ENCODE results near the gene VTI1A. TPM values are rescaled to one million over a fixed set of nuclear protein-coding genes. Genes with fewer than 3 reads are reported as not detected.

VTI1A gene
- total RNA-seq, 1 donor from 2014 or later = 34.6 TPM

GRCh38 chr10:112680586-112680985, 233.6 kb downstream of the VTI1A start:
- H3K27ac Mint-ChIP-seq = no peak overlapping the region
- H3K4me1 Mint-ChIP-seq = peaks cover 30% of the 10 kb centered on the region
- no peaks in the 10 kb centered on the region for H3K9me3 Mint-ChIP-seq
- DNase-seq (ENCODE audit: low spot score in 2 of 2, unreplicated experiment in 2 of 2) = no peak
- no peak for TF ChIP-seq CTCF (IDR thresholded peaks at IDR 0.05; ENCODE audit: unreplicated experiment)
- H3K36me3 Mint-ChIP-seq = no peaks in the 10 kb centered on the region
- no peaks in the 10 kb centered on the region for H3K27me3 Mint-ChIP-seq (ENCODE audit: low read depth)
- no peak overlapping the region for H3K4me3 Mint-ChIP-seq

GRCh38 chr10:112687647-112688046, 240.6 kb downstream of the VTI1A start:
- H3K9me3 Mint-ChIP-seq = no peaks in the 10 kb centered on the region

GRCh38 chr10:112689327-112690072, 242.5 kb downstream of the VTI1A start:
- peak; percentile 27 for TF ChIP-seq CTCF (IDR thresholded peaks at IDR 0.05; ENCODE audit: unreplicated experiment)

More at GRCh38 chr10:112687647-112688046, 240.6 kb downstream of the VTI1A start:
- Mint-ChIP-seq H3K27ac (no peak overlapping the region), H3K36me3 (no peaks in the 10 kb centered on the region), H3K4me1 (peaks cover 14% of the 10 kb centered on the region), H3K27me3 (ENCODE audit: low read depth) (no peaks in the 10 kb centered on the region), H3K4me3 (no peak overlapping the region)
- no peak for DNase-seq (ENCODE audit: low spot score in 2 of 2, unreplicated experiment in 2 of 2)
- TF ChIP-seq CTCF (IDR thresholded peaks at IDR 0.05; ENCODE audit: unreplicated experiment) = no peak

GRCh38 chr10:112695539-112695938, 248.5 kb downstream of the VTI1A start:
- H3K4me3 Mint-ChIP-seq = no peak overlapping the region
- H3K4me1 Mint-ChIP-seq = peaks cover 20% of the 10 kb centered on the region
- no peak overlapping the region for H3K27ac Mint-ChIP-seq

More at GRCh38 chr10:112689327-112690072, 242.5 kb downstream of the VTI1A start:
- H3K27ac Mint-ChIP-seq = no peak overlapping the region
- no peaks in the 10 kb centered on the region for H3K36me3 Mint-ChIP-seq
- no peaks in the 10 kb centered on the region for H3K27me3 Mint-ChIP-seq (ENCODE audit: low read depth)
- no peak overlapping the region for H3K4me3 Mint-ChIP-seq
- peak in 1 of 2 experiments; percentile 41 for DNase-seq (ENCODE audit: low spot score in 2 of 2, unreplicated experiment in 2 of 2)
- H3K9me3 Mint-ChIP-seq = no peaks in the 10 kb centered on the region
- H3K4me1 Mint-ChIP-seq = peaks cover 9% of the 10 kb centered on the region

GRCh38 chr10:112696592-112696991, 249.6 kb downstream of the VTI1A start:
- no peak for TF ChIP-seq CTCF (IDR thresholded peaks at IDR 0.05; ENCODE audit: unreplicated experiment)
- H3K27me3 Mint-ChIP-seq (ENCODE audit: low read depth) = no peaks in the 10 kb centered on the region
- peak overlapping the region; percentile 34 for H3K27ac Mint-ChIP-seq
- no peak overlapping the region for H3K4me3 Mint-ChIP-seq
- H3K4me1 Mint-ChIP-seq = peaks cover 20% of the 10 kb centered on the region
- DNase-seq (ENCODE audit: low spot score in 2 of 2, unreplicated experiment in 2 of 2) = no peak
- H3K9me3 Mint-ChIP-seq = no peaks in the 10 kb centered on the region
- peaks cover 2% of the 10 kb centered on the region for H3K36me3 Mint-ChIP-seq

More at GRCh38 chr10:112695539-112695938, 248.5 kb downstream of the VTI1A start:
- peaks cover 2% of the 10 kb centered on the region for H3K36me3 Mint-ChIP-seq
- no peaks in the 10 kb centered on the region for H3K9me3 Mint-ChIP-seq
- no peak for TF ChIP-seq CTCF (IDR thresholded peaks at IDR 0.05; ENCODE audit: unreplicated experiment)
- no peak for DNase-seq (ENCODE audit: low spot score in 2 of 2, unreplicated experiment in 2 of 2)
- H3K27me3 Mint-ChIP-seq (ENCODE audit: low read depth) = no peaks in the 10 kb centered on the region
